Endothelial cell of umbilical vein (primary cell): ENCODE data around the gene CEP55. TPM values are rescaled to one million over a fixed set of nuclear protein-coding genes. Genes with fewer than 3 reads are reported as not detected.

Experiments used
- BruUV-seq: library from RNA; stranded (reverse); fragments of 400-500 nt; replicated peaks from 2 replicates; lab custom pipeline; 2021; lab: Mats Ljungman, UMichigan
- CTCF ChIA-PET: fragments of 300-600, 350-600 bp; sonication (Branson Sonifier 250); formaldehyde crosslinking; loops from one replicate; lab custom pipeline; 2021; ENCODE audit warnings: antibody characterized with exemption, inconsistent platforms; lab: Charles Lee
- POLR2A ChIA-PET: fragments of 300-600, 350-600 bp; sonication (Branson Sonifier 250); formaldehyde crosslinking; loops from one replicate; lab custom pipeline; 2021; ENCODE audit warnings: antibody characterized with exemption, inconsistent platforms; lab: Charles Lee
- DNase-seq: peaks from one replicate; pipeline ENCODE4 v3.0.0-alpha.2; 2011; ENCODE audit warnings: low read depth, low spot score
- FAIRE-seq: peaks from 2 replicates; lab custom pipeline; 2011; peaks lifted over from hg19 to GRCh38; lab: Jason Lieb, UNC
- H2AFZ ChIP-seq: 2 replicates; pipeline ENCODE4 v1.6.0; 2012; ENCODE audit warnings: low read depth, low read length, control low read depth, inconsistent platforms
- H3K27ac ChIP-seq: 2 replicates; pipeline ENCODE4 v1.5.1; 2011; ENCODE audit warnings: low read depth, mild to moderate bottlenecking, control low read depth, low read length, moderate library complexity; ENCODE audit not compliant: insufficient read depth
- H3K27me3 ChIP-seq, 2 experiments: 2 replicates each; pipeline versions ENCODE4 v1.6.0 to v1.6.1; 2011; ENCODE audit warnings: low read length in 2 of 2, mixed read lengths in 1 of 2; ENCODE audit not compliant: control insufficient read depth in 2 of 2, insufficient read depth in 2 of 2
- H3K36me3 ChIP-seq, 2 experiments: 2 replicates in 1 of 2; 3 replicates in 1 of 2; pipeline ENCODE4 v1.5.1; 2011; ENCODE audit warnings: low read length in 2 of 2, mild to moderate bottlenecking in 1 of 2, moderate library complexity in 1 of 2; ENCODE audit not compliant: control insufficient read depth in 2 of 2, insufficient read depth in 2 of 2; ENCODE audit errors: extremely low read depth in 1 of 2
- H3K4me1 ChIP-seq: 3 replicates; pipeline ENCODE4 v1.5.1; 2011; ENCODE audit warnings: mild to moderate bottlenecking, low read length; ENCODE audit not compliant: control insufficient read depth, insufficient read depth; ENCODE audit errors: extremely low read depth
- H3K4me2 ChIP-seq: 2 replicates; pipeline ENCODE4 v1.6.1; 2011; ENCODE audit warnings: low read length, control low read depth, mixed read lengths; ENCODE audit not compliant: insufficient read depth
- H3K4me3 ChIP-seq, 3 experiments: fragments of 200-600 bp in 1 of 3; sonication (generic), shearing (Covaris generic) in 1 of 3; replicated peaks in 1 of 3; 2 replicates each; pipeline ENCODE4 v1.5.1; 2011 to 2016; ENCODE audit warnings: control low read depth in 3 of 3, low read length in 3 of 3, mild to moderate bottlenecking in 2 of 3, inconsistent platforms in 1 of 3, low read depth in 1 of 3, moderate library complexity in 1 of 3; ENCODE audit not compliant: insufficient read depth in 1 of 3
- H3K79me2 ChIP-seq: 2 replicates; pipeline ENCODE4 v1.6.0; 2012; ENCODE audit warnings: low read length, inconsistent platforms; ENCODE audit not compliant: control insufficient read depth, insufficient read depth
- H3K9ac ChIP-seq: replicated peaks from 2 replicates; pipeline ENCODE3; 2011; ENCODE audit warnings: low read length, control low read depth; ENCODE audit not compliant: insufficient read depth; ENCODE audit errors: extremely low read depth
- H3K9me1 ChIP-seq: replicated peaks from 3 replicates; pipeline ENCODE4 v1.6.0; 2011; ENCODE audit warnings: mild to moderate bottlenecking, low read length; ENCODE audit not compliant: control insufficient read depth, insufficient read depth; ENCODE audit errors: extremely low read depth
- H3K9me3 ChIP-seq: replicated peaks from 2 replicates; pipeline ENCODE4 v1.5.1; 2012; ENCODE audit warnings: low read length, inconsistent platforms; ENCODE audit not compliant: control insufficient read depth, insufficient read depth
- H4K20me1 ChIP-seq: replicated peaks from 2 replicates; pipeline ENCODE3; 2011; ENCODE audit warnings: mild to moderate bottlenecking, low read length; ENCODE audit not compliant: control insufficient read depth, insufficient read depth; ENCODE audit errors: extremely low read depth
- CTCF ChIP-seq, 2 donors: IDR thresholded peaks; 1 replicate in 1 of 2; 2 replicates in 1 of 2; pipeline ENCODE4 v1.5.1; 2011; ENCODE audit warnings: low read length in 2 of 2, mild to moderate bottlenecking in 2 of 2, moderate library complexity in 2 of 2, control low read depth in 1 of 2, inconsistent platforms in 1 of 2, low read depth in 1 of 2; ENCODE audit not compliant: insufficient read depth in 1 of 2; ENCODE audit errors: extremely low read depth in 1 of 2
- EZH2 ChIP-seq: IDR thresholded peaks from 2 replicates; pipeline ENCODE4 v1.6.1; 2012; ENCODE audit warnings: borderline replicate concordance, low read depth, mild to moderate bottlenecking, moderate library complexity, low read length, inconsistent platforms; ENCODE audit not compliant: severe bottlenecking
- FOS ChIP-seq: IDR thresholded peaks from 2 replicates; pipeline ENCODE4 v1.6.1; 2011; ENCODE audit warnings: mild to moderate bottlenecking, low read length, moderate library complexity, borderline replicate concordance; ENCODE audit not compliant: insufficient read depth
- GATA2 ChIP-seq: IDR thresholded peaks from 2 replicates; pipeline ENCODE4 v1.7.0; 2011; ENCODE audit warnings: low read depth, mild to moderate bottlenecking, moderate library complexity, mixed read lengths, low read length; ENCODE audit not compliant: insufficient read length, insufficient read depth
- JUN ChIP-seq: IDR thresholded peaks from 2 replicates; pipeline ENCODE4 v1.6.1; 2011; ENCODE audit warnings: borderline replicate concordance, low read depth; ENCODE audit not compliant: insufficient read length, insufficient read depth
- MAX ChIP-seq: IDR thresholded peaks from 2 replicates; pipeline ENCODE4 v1.6.1; 2011; ENCODE audit not compliant: insufficient read depth, insufficient read length
- MYC ChIP-seq: IDR thresholded peaks from one replicate; pipeline ENCODE4 v1.6.1; 2011; ENCODE audit warnings: mild to moderate bottlenecking, low read depth, low read length
- POLR2A ChIP-seq: IDR thresholded peaks from 2 replicates; pipeline ENCODE4 v1.6.1; 2012; ENCODE audit warnings: low read depth, mild to moderate bottlenecking, control low read depth, low read length
- POLR2AphosphoS5 ChIP-seq: IDR thresholded peaks from 2 replicates; pipeline ENCODE4 v1.6.1; 2012; ENCODE audit warnings: low read depth, mild to moderate bottlenecking, control low read depth, low read length, moderate library complexity; ENCODE audit not compliant: insufficient read depth
- dilution Hi-C: fragments of 300-500 bp; cut with MboI; formaldehyde crosslinking; loops from one replicate; pipeline ENCODE4 v1.15.0; 2019; ENCODE audit warnings: low sequenced_read_pairs; ENCODE audit not compliant: extremely low pct_ligation_motif_present
- intact Hi-C: fragments of 100-400 bp; cut with micrococcal nuclease; formaldehyde crosslinking; loops from one replicate; pipeline ENCODE4 v1.10.0; 2022
- polyA plus RNA-seq, 4 experiments: library from polyadenylated mRNA; depleted of rRNA in 3 of 4; stranded (reverse) in 3 of 4; unstranded in 1 of 4; fragments of >200 nt; gene quantifications; 2 replicates each; pipeline versions ENCODE4 v1.2.1 to v1.2.3, GENCODE V29; 2011 to 2012; ENCODE audit warnings: missing spikeins in 1 of 4
- total RNA-seq: library from RNA; stranded (reverse); gene quantifications from 2 replicates; pipeline ENCODE4 v1.2.3, GENCODE V29; 2021

The CEP55 gene
- total and polyA plus RNA-seq, 2 donors (not counting 3 experiments of a cell fraction or from before 2014, with no cell fraction given): 17.4 to 63.0 TPM

- intact Hi-C loops: no loop called here
- Histone ChIP-seq H4K20me1 (no peaks in the 10 kb centered on the region), H3K9me1 (no peaks in the 10 kb centered on the region), H3K4me3 (no peak overlapping the region), H3K4me1 (no peaks in the 10 kb centered on the region), H3K4me2 (no peak overlapping the region), H3K27me3 (peaks cover 11 to 14% of the 10 kb centered on the region in 2 experiments), H3K9me3 (no peaks in the 10 kb centered on the region), H3K79me2 (no peaks in the 10 kb centered on the region), H3K27ac (no peak overlapping the region), H3K36me3 (no peaks in the 10 kb centered on the region), H2AFZ (no peak overlapping the region), H3K9ac (no peak overlapping the region)
- ChIA-PET POLR2A (no interaction called here), CTCF (no interaction called here)
- dilution Hi-C loops: no loop called here
- BruUV-seq: no TSS peak
- FAIRE-seq: no peak
- TF ChIP-seq MYC (no peak), FOS (no peak), JUN (no peak), POLR2A (no peak), POLR2AphosphoS5 (no peak), EZH2 (no peak), GATA2 (no peak), CTCF (IDR thresholded peaks at IDR 0.05; ENCODE audit: extremely low read depth in 1 of 2, insufficient read depth in 1 of 2, low read depth in 1 of 2, low read length in 2 of 2) (no peak), MAX (no peak)
- no peak for DNase-seq
Observed at GRCh38 chr10:93560541-93560940, 64.1 kb downstream of the CEP55 start.
